GM18867 (cell line): ENCODE data around the gene LMX1B.
A peak's percentile ranks its signal among the peaks of the same experiment; 100 is the strongest.

Experiments used
- ATAC-seq: cut with Tn5 transposase; IDR thresholded peaks from one replicate; pipeline ENCODE4 v1.9.1; 2021; ENCODE audit warnings: mild to moderate bottlenecking, moderate library complexity; ENCODE audit not compliant: unreplicated experiment

LMX1B gene

GRCh38 chr9:126693428-126693944, 79.8 kb downstream of the LMX1B start:
- no peak for ATAC-seq

GRCh38 chr9:126694206-126695081, 80.7 kb downstream of the LMX1B start:
- no peak for ATAC-seq

GRCh38 chr9:126695186-126695585, 81.5 kb downstream of the LMX1B start:
- ATAC-seq, result no peak

- no peak for ATAC-seq
Observed at GRCh38 chr9:126695701-126696400, 82.1 kb downstream of the LMX1B start.

- ATAC-seq, result no peak
Observed at GRCh38 chr9:126696401-126697145, 82.8 kb downstream of the LMX1B start.

- ATAC-seq, result no peak
Observed at GRCh38 chr9:126697330-126697729, 83.6 kb downstream of the LMX1B start.

- no peak for ATAC-seq
Observed at GRCh38 chr9:126698251-126698650, 84.5 kb downstream of the LMX1B start.

- ATAC-seq, result no peak
Observed at GRCh38 chr9:126698756-126699155, 85.0 kb downstream of the LMX1B start.

- ATAC-seq, result no peak
Observed at GRCh38 chr9:126699401-126699881, 85.7 kb downstream of the LMX1B start.

- no peak for ATAC-seq
Observed at GRCh38 chr9:126700296-126700695, 86.6 kb downstream of the LMX1B start.

GRCh38 chr9:126700903-126701812, 87.4 kb downstream of the LMX1B start:
- no peak for ATAC-seq

GRCh38 chr9:126701813-126702140, 88.0 kb downstream of the LMX1B start:
- ATAC-seq, result no peak

GRCh38 chr9:126702151-126703001, 88.6 kb downstream of the LMX1B start:
- no peak for ATAC-seq

GRCh38 chr9:126703002-126703865, 89.5 kb downstream of the LMX1B start:
- ATAC-seq, result no peak

- no peak for ATAC-seq
Observed at GRCh38 chr9:126703866-126704156, 90.1 kb downstream of the LMX1B start.

GRCh38 chr9:126704157-126704891, 90.6 kb downstream of the LMX1B start:
- ATAC-seq, result no peak

- ATAC-seq, result peak; percentile 49
Observed at GRCh38 chr9:126704892-126705766, 91.4 kb downstream of the LMX1B start.
